Activated naive CD4-positive, alpha-beta T cell treated with anti-CD3 and anti-CD28 coated beads, Interleukin-2, amount 50 U/mL, for 72 hours (primary cell): Measurements from ENCODE around the gene GPR108. TPM values are rescaled to one million over a fixed set of nuclear protein-coding genes. Genes with fewer than 3 reads are reported as not detected.

Source experiments
- ATAC-seq, 2 donors: fragments of 150-1000 bp; cut with Tn5 transposase; 2 replicates each; pipeline ENCODE4 v1.10.0; 2021; ENCODE audit warnings: mild to moderate bottlenecking in 2 of 2, moderate library complexity in 2 of 2
- DNase-seq, 2 donors: peaks; one replicate each; pipeline ENCODE4 v3.0.0; 2021 to 2022; ENCODE audit warnings: low spot score in 2 of 2
- H3K27ac Mint-ChIP-seq, 2 donors: one replicate each; pipeline ENCODE4 v1.8.0; 2022; ENCODE audit warnings: mild to moderate bottlenecking in 2 of 2, mixed read lengths in 2 of 2
- H3K36me3 Mint-ChIP-seq, 2 donors: one replicate each; pipeline ENCODE4 v1.8.0; 2022; ENCODE audit warnings: mixed read lengths in 2 of 2
- H3K9me3 Mint-ChIP-seq, 2 donors: one replicate each; pipeline ENCODE4 v1.8.0; 2022; ENCODE audit warnings: mixed read lengths in 2 of 2
- total RNA-seq, 2 donors: library from RNA; stranded (reverse); gene quantifications; one replicate each; pipeline ENCODE4 v1.2.3, GENCODE V29; 2022

The GPR108 gene
- total RNA-seq, 2 donors from 2014 or later, result 45.4 to 91.8 TPM

GRCh38 chr19:6690160-6690885, 47.1 kb downstream of the GPR108 start:
- peaks cover 4 to 6% of the 10 kb centered on the region in 2 donors for H3K9me3 Mint-ChIP-seq
- H3K27ac Mint-ChIP-seq, result no peak overlapping the region
- no peak for DNase-seq
- no peaks in the 10 kb centered on the region for H3K36me3 Mint-ChIP-seq
- ATAC-seq, result no peak

- Mint-ChIP-seq H3K27ac (no peak overlapping the region), H3K36me3 (no peaks in the 10 kb centered on the region), H3K9me3 (peaks cover 4 to 16% of the 10 kb centered on the region in 2 donors)
- ATAC-seq, result peak in 1 of 2 donors; percentile 37
- DNase-seq, result no peak
These were observed 50.3 kb downstream of the GPR108 start for GRCh38 chr19:6687114-6687513.

DNA sequence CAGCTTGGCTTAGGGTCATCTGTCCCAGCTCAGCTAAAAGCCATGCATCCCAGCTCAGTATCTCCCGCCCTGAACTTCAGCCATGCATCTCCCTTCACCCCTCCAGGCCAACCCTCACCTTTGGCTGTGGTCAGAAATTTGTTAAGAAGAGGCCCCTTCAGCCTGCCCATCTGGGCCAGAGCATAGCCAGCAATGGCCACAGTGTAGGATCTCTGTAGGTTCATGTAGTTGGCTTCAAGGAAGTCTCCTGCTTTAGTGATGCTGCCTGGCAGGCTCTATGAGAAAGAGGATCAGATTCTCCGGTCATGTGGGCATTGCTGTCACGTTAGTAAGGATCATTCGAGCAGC, 50.8 kb downstream of the GPR108 start:
- Mint-ChIP-seq H3K9me3 (peaks cover 4 to 16% of the 10 kb centered on the region in 2 donors), H3K27ac (no peak overlapping the region), H3K36me3 (no peaks in the 10 kb centered on the region)
- no peak for DNase-seq
- no peak for ATAC-seq

GRCh38 chr19:6685962-6686627, 51.3 kb downstream of the GPR108 start:
- no peak for ATAC-seq
- H3K27ac Mint-ChIP-seq, result no peak overlapping the region
- no peak for DNase-seq
- peaks cover 4 to 16% of the 10 kb centered on the region in 2 donors for H3K9me3 Mint-ChIP-seq
- no peaks in the 10 kb centered on the region for H3K36me3 Mint-ChIP-seq

GRCh38 chr19:6685482-6685881, 51.9 kb downstream of the GPR108 start:
- Mint-ChIP-seq H3K27ac (peak overlapping the region in 1 of 2 donors; percentile 52), H3K36me3 (peaks cover 0 to 2% of the 10 kb centered on the region in 2 donors)
- no peak for ATAC-seq

DNA sequence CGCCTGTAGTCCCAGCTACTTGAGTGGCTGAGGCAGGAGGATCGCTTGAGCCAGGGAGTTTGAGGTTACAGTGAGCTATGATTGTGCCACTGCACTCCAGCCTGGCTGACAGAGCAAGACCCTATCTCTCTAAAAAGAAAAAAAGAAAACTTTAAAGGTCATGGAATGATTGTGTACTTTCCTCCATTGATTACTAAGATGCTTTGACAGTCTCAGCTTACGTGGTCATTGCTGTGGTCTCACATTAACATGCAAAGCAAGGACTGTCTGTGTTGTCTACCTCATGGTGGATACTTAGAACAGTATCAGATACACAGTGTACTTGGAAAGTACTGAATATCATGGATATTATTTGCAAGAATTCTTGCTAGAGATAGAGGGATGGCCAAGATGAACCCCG, 53.4 kb downstream of the GPR108 start:
- Mint-ChIP-seq H3K9me3 (peaks cover 8 to 30% of the 10 kb centered on the region in 2 donors), H3K27ac (no peak overlapping the region)
- peak; percentile 51 to 62 for ATAC-seq

More at GRCh38 chr19:6685482-6685881, 51.9 kb downstream of the GPR108 start:
- H3K9me3 Mint-ChIP-seq, result peaks cover 4 to 20% of the 10 kb centered on the region in 2 donors
- no peak for DNase-seq

DNA sequence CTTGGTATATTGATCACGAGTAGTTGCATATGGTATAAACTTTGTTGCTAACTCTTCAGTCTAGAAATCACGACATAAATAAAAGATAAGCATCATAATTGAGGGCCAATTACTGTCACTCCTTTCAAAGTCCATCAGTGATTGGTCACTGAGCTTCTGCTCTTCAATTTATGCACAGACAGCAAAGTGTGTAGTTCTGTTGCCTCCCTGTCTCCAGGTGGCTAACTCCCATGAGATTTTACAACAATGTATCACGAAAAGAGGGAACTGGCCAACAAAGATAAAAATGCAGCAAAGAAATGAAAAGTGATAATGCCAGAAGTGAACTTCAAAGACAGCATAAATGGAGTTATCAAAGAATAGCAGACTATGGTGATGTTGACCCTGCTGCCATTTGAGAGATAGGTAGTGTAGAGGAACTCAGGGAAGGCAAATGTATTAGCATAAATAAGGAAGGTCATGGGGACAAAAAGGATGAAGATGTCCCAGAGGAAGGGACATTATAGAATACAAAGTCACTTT, 54.7 kb downstream of the GPR108 start:
- peaks cover 0 to 19% of the 10 kb centered on the region in 2 donors for H3K36me3 Mint-ChIP-seq
- no peak for ATAC-seq
- peaks cover 12 to 30% of the 10 kb centered on the region in 2 donors for H3K9me3 Mint-ChIP-seq
- H3K27ac Mint-ChIP-seq, result no peak overlapping the region
- no peak for DNase-seq

More for the DNA sequence above, 53.4 kb downstream of the GPR108 start:
- peaks cover 0 to 15% of the 10 kb centered on the region in 2 donors for H3K36me3 Mint-ChIP-seq
- DNase-seq, result no peak

GRCh38 chr19:6680141-6680540, 57.2 kb downstream of the GPR108 start:
- peaks cover 14 to 30% of the 10 kb centered on the region in 2 donors for H3K9me3 Mint-ChIP-seq
- DNase-seq (no peak), ATAC-seq (no peak)
- H3K27ac Mint-ChIP-seq, result peak overlapping the region in 1 of 2 donors; percentile 77
- peaks cover 0 to 21% of the 10 kb centered on the region in 2 donors for H3K36me3 Mint-ChIP-seq

Other genes starting within 250 kb of the GPR108 start
- 1 to 10 TPM; 2.6 to 9.4 TPM for gene TUBB4A, start 235.3 kb downstream of the GPR108 start, total RNA-seq
- gene TNFSF9, start 206.6 kb downstream of the GPR108 start, total RNA-seq, result 1 to 10 TPM in 1 of 2 donors, under 1 TPM in 1; 0.43 to 3.4 TPM
- gene CD70, start 146.4 kb downstream of the GPR108 start, total RNA-seq, result 1 to 10 TPM; 4.8 to 8.4 TPM
- 10 to 100 TPM; 24.9 to 25.3 TPM for gene TNFSF14, start 67.4 kb downstream of the GPR108 start, total RNA-seq
- under 1 TPM; 0.54 to 0.84 TPM for gene C3, start 16.9 kb downstream of the GPR108 start, total RNA-seq
- 100 to 1,000 TPM in 1 of 2 donors, 10 to 100 TPM in 1; 47.1 to 109 TPM for gene TRIP10, start 2.1 kb upstream of the GPR108 start, total RNA-seq
- gene SH2D3A, start 29.9 kb upstream of the GPR108 start, total RNA-seq, result 10 to 100 TPM; 16.4 to 33.0 TPM
- gene VAV1, start 35.1 kb upstream of the GPR108 start, total RNA-seq, result 100 to 1,000 TPM in 1 of 2 donors, 10 to 100 TPM in 1; 81.5 to 121 TPM
- gene ADGRE1, start 150.0 kb upstream of the GPR108 start, total RNA-seq, result 10 to 100 TPM; 12.1 to 16.1 TPM